H1 (cell line): ENCODE results near the gene MMP24. TPM values are rescaled to one million over a fixed set of nuclear protein-coding genes. Genes with fewer than 3 reads are reported as not detected.

ENCODE experiments used
- CTCF ChIA-PET: fragments of 300-600 bp; sonication (Branson Sonifier 250); formaldehyde crosslinking; loops from one replicate; lab custom pipeline; 2021; ENCODE audit not compliant: partially characterized antibody; lab: Charles Lee
- POLR2A ChIA-PET: fragments of 300-600 bp; sonication (Branson Sonifier 250); formaldehyde crosslinking; loops from one replicate; lab custom pipeline; 2021; ENCODE audit warnings: inconsistent platforms; ENCODE audit not compliant: partially characterized antibody; lab: Charles Lee
- DNase-seq, 2 experiments: peaks; one replicate each; pipeline versions ENCODE4 v3.0.0 to v3.0.0-alpha.2; 2010 to 2022; ENCODE audit warnings: low spot score in 2 of 2, low read depth in 1 of 2, mixed read lengths in 1 of 2
- FAIRE-seq: peaks from 2 replicates; lab custom pipeline; 2011; peaks lifted over from hg19 to GRCh38; lab: Jason Lieb, UNC
- H2AFZ ChIP-seq: 2 replicates; pipeline ENCODE4 v1.8.1; 2012; ENCODE audit warnings: low read length, inconsistent platforms
- H2AK5ac ChIP-seq: 2 replicates; pipeline ENCODE4 v1.6.1; 2013; ENCODE audit warnings: low read depth, low read length
- H2BK120ac ChIP-seq: replicated peaks from 2 replicates; pipeline ENCODE3; 2013; ENCODE audit warnings: low read depth, low read length, inconsistent platforms
- H2BK12ac ChIP-seq: 2 replicates; pipeline ENCODE4 v1.6.1; 2013; ENCODE audit warnings: low read depth, low read length
- H2BK15ac ChIP-seq: 2 replicates; pipeline ENCODE4 v1.6.1; 2013; ENCODE audit warnings: low read length
- H2BK20ac ChIP-seq: 2 replicates; pipeline ENCODE4 v1.6.1; 2013; ENCODE audit warnings: low read length
- H2BK5ac ChIP-seq: 2 replicates; pipeline ENCODE4 v1.6.1; 2013; ENCODE audit warnings: low read depth, low read length
- H3K14ac ChIP-seq: 2 replicates; pipeline ENCODE4 v1.6.1; 2013; ENCODE audit warnings: inconsistent platforms; ENCODE audit not compliant: insufficient read length
- H3K18ac ChIP-seq: 2 replicates; pipeline ENCODE4 v1.6.1; 2013; ENCODE audit warnings: low read length; ENCODE audit errors: extremely low read depth
- H3K23ac ChIP-seq: 2 replicates; pipeline ENCODE4 v1.6.1; 2013; ENCODE audit warnings: inconsistent platforms; ENCODE audit not compliant: insufficient read length
- H3K23me2 ChIP-seq: 2 replicates; pipeline ENCODE4 v1.6.1; 2013; ENCODE audit warnings: low read depth, low read length
- H3K27ac ChIP-seq: 2 replicates; pipeline ENCODE4 v1.6.1; 2011; ENCODE audit warnings: low read depth, low read length, inconsistent platforms
- H3K27me3 ChIP-seq, 4 experiments: replicated peaks in 1 of 4; 1 replicate in 1 of 4; 2 replicates in 3 of 4; pipeline versions ENCODE4 v1.6.1 to v1.8.1; 2011 to 2013; ENCODE audit warnings: low read length in 3 of 4, mild to moderate bottlenecking in 3 of 4, inconsistent platforms in 2 of 4, mixed read lengths in 2 of 4, moderate library complexity in 1 of 4; ENCODE audit not compliant: control insufficient read depth in 3 of 4, insufficient read depth in 3 of 4; ENCODE audit errors: extremely low read depth in 1 of 4
- H3K36me3 ChIP-seq, 4 experiments: 2 replicates each; pipeline versions ENCODE4 v1.6.1 to v1.8.1; 2011 to 2013; ENCODE audit warnings: mild to moderate bottlenecking in 4 of 4, low read length in 3 of 4, moderate library complexity in 2 of 4, control low read depth in 1 of 4, inconsistent platforms in 1 of 4; ENCODE audit not compliant: insufficient read depth in 4 of 4, control insufficient read depth in 2 of 4
- H3K4ac ChIP-seq: replicated peaks from 2 replicates; pipeline ENCODE3; 2013; ENCODE audit warnings: low read length, low read depth, mixed read lengths, inconsistent platforms; ENCODE audit not compliant: insufficient read length
- H3K4me1 ChIP-seq, 4 experiments: replicated peaks in 1 of 4; 1 replicate in 1 of 4; 2 replicates in 3 of 4; pipeline versions ENCODE4 v1.6.1 to v1.8.1; 2011 to 2013; ENCODE audit warnings: low read length in 3 of 4, inconsistent platforms in 2 of 4, mixed read lengths in 1 of 4; ENCODE audit not compliant: insufficient read depth in 4 of 4, control insufficient read depth in 3 of 4
- H3K4me2 ChIP-seq, 2 experiments: 2 replicates each; pipeline versions ENCODE4 v1.6.1 to v1.8.1; 2011 to 2013; ENCODE audit warnings: low read depth in 2 of 2, low read length in 2 of 2, control low read depth in 1 of 2, inconsistent platforms in 1 of 2, mild to moderate bottlenecking in 1 of 2; ENCODE audit not compliant: insufficient read depth in 1 of 2
- H3K4me3 ChIP-seq, 4 experiments: fragments of 200-600, 300-600 bp in 1 of 4; sonication (generic), shearing (Covaris generic), sonication (Bioruptor Twin) in 1 of 4; 2 replicates each; pipeline versions ENCODE4 v1.5.1 to v1.8.1; 2011 to 2016; ENCODE audit warnings: low read length in 4 of 4, low read depth in 3 of 4, control low read depth in 2 of 4, inconsistent platforms in 2 of 4, mild to moderate bottlenecking in 2 of 4, mixed read lengths in 1 of 4, moderate library complexity in 1 of 4; ENCODE audit not compliant: insufficient read depth in 2 of 4; ENCODE audit errors: extremely low read depth in 1 of 4
- H3K56ac ChIP-seq: replicated peaks from 2 replicates; pipeline ENCODE3; 2013; ENCODE audit warnings: low read depth, mild to moderate bottlenecking, mixed read lengths, low read length, inconsistent platforms; ENCODE audit not compliant: insufficient read length
- H3K79me1 ChIP-seq: 2 replicates; pipeline ENCODE4 v1.6.1; 2013; ENCODE audit warnings: low read depth, low read length, control low read depth
- H3K79me2 ChIP-seq, 2 experiments: 2 replicates each; pipeline versions ENCODE4 v1.6.1 to v1.8.1; 2012 to 2013; ENCODE audit warnings: low read length in 2 of 2, mild to moderate bottlenecking in 2 of 2, inconsistent platforms in 1 of 2; ENCODE audit not compliant: insufficient read depth in 2 of 2, control insufficient read depth in 1 of 2
- H3K9ac ChIP-seq, 4 experiments: replicated peaks in 1 of 4; 1 replicate in 1 of 4; 2 replicates in 3 of 4; pipeline versions ENCODE4 v1.6.1 to v1.8.1; 2011 to 2013; ENCODE audit warnings: low read depth in 3 of 4, low read length in 3 of 4, control low read depth in 2 of 4, mild to moderate bottlenecking in 2 of 4, moderate library complexity in 2 of 4, inconsistent platforms in 1 of 4; ENCODE audit errors: extremely low read depth in 1 of 4
- H3K9me3 ChIP-seq, 2 experiments: 2 replicates each; pipeline versions ENCODE4 v1.6.1 to v1.8.1; 2012 to 2013; ENCODE audit warnings: mild to moderate bottlenecking in 2 of 2, moderate library complexity in 2 of 2, control low read depth in 1 of 2, inconsistent platforms in 1 of 2, low read depth in 1 of 2, low read length in 1 of 2, mixed read lengths in 1 of 2; ENCODE audit not compliant: insufficient read depth in 2 of 2
- H4K20me1 ChIP-seq, 2 experiments: replicated peaks in 1 of 2; 2 replicates each; pipeline versions ENCODE3 to v1.8.1; 2011 to 2013; ENCODE audit warnings: inconsistent platforms in 2 of 2, low read length in 2 of 2, mild to moderate bottlenecking in 1 of 2; ENCODE audit not compliant: insufficient read depth in 2 of 2, control insufficient read depth in 1 of 2
- H4K5ac ChIP-seq: 2 replicates; pipeline ENCODE4 v1.6.1; 2013; ENCODE audit warnings: low read length, low read depth, mixed read lengths, inconsistent platforms; ENCODE audit not compliant: insufficient read length
- H4K8ac ChIP-seq: 2 replicates; pipeline ENCODE4 v1.8.0; 2013; ENCODE audit warnings: mild to moderate bottlenecking, moderate library complexity, low read length, inconsistent platforms; ENCODE audit not compliant: insufficient read depth; ENCODE audit errors: extremely low read depth
- H4K91ac ChIP-seq: replicated peaks from 2 replicates; pipeline ENCODE3; 2013; ENCODE audit warnings: low read length, mixed read lengths, inconsistent platforms; ENCODE audit not compliant: insufficient read length
- ATF3 ChIP-seq: IDR thresholded peaks from 2 replicates; pipeline ENCODE4 v1.6.1; 2011; ENCODE audit warnings: low read depth, mild to moderate bottlenecking, low read length; ENCODE audit not compliant: insufficient read depth
- CBX8 ChIP-seq: fragments of 300-800, 300-1000 bp; sonication (generic); IDR thresholded peaks from 2 replicates; pipeline ENCODE4 v1.7.1; 2016; ENCODE audit warnings: low read depth, low read length, borderline replicate concordance
- CHD2 ChIP-seq: IDR thresholded peaks from 2 replicates; pipeline ENCODE4 v1.6.1; 2012; ENCODE audit warnings: low read length, improper control_type of control experiment
- CREB1 ChIP-seq: IDR thresholded peaks from 2 replicates; pipeline ENCODE4 v1.6.1; 2012; ENCODE audit warnings: inconsistent platforms
- CTBP2 ChIP-seq: IDR thresholded peaks from 2 replicates; pipeline ENCODE4 v1.7.0; 2011; ENCODE audit warnings: borderline replicate concordance, mild to moderate bottlenecking, moderate library complexity, mixed read lengths, low read length; ENCODE audit not compliant: insufficient read depth, insufficient read length
- CTCF ChIP-seq, 3 experiments: IDR thresholded peaks; 1 replicate in 2 of 3; 2 replicates in 1 of 3; pipeline versions ENCODE4 v1.5.1 to v1.6.1; 2011; ENCODE audit warnings: low read length in 3 of 3, mild to moderate bottlenecking in 3 of 3, inconsistent platforms in 2 of 3, low read depth in 1 of 3, moderate library complexity in 1 of 3; ENCODE audit not compliant: insufficient read depth in 1 of 3; ENCODE audit errors: control extremely low read depth in 1 of 3
- NANOG ChIP-seq: IDR thresholded peaks from 2 replicates; pipeline ENCODE4 v1.6.1; 2011; ENCODE audit warnings: low read length, low read depth, mild to moderate bottlenecking, inconsistent platforms; ENCODE audit not compliant: insufficient read depth, poor library complexity, severe bottlenecking
- POLR2A ChIP-seq, 2 experiments: IDR thresholded peaks; 1 replicate in 1 of 2; 2 replicates in 1 of 2; pipeline ENCODE4 v1.6.1; 2011; ENCODE audit warnings: low read depth in 2 of 2, low read length in 2 of 2, mild to moderate bottlenecking in 2 of 2; ENCODE audit errors: control extremely low read depth in 1 of 2
- POLR2AphosphoS5 ChIP-seq: IDR thresholded peaks from 2 replicates; pipeline ENCODE4 v1.6.1; 2011; ENCODE audit warnings: low read depth, low read length
- RBBP5 ChIP-seq: IDR thresholded peaks from 2 replicates; pipeline ENCODE4 v1.7.1; 2012; ENCODE audit warnings: low read depth, mild to moderate bottlenecking, inconsistent platforms, low read length, moderate library complexity, borderline replicate concordance
- SP1 ChIP-seq: IDR thresholded peaks from 2 replicates; pipeline ENCODE4 v1.6.1; 2011; ENCODE audit warnings: low read depth, low read length
- TAF7 ChIP-seq: optimal IDR thresholded peaks from 2 replicates; pipeline ENCODE3; 2011; ENCODE audit warnings: low read depth, mild to moderate bottlenecking, inconsistent platforms, low read length, moderate library complexity, borderline replicate concordance
- WGBS, 2 experiments: shearing (Covaris generic) in 1 of 2; methylation state at CpG; one replicate each; pipeline versions ENCODE4 v1.1.6 to v1.1.7; 2013 to 2015; ENCODE audit warnings: low lambda C conversion rate in 2 of 2, mixed read lengths in 2 of 2, inconsistent platforms in 1 of 2, low coverage in 1 of 2, missing lambda C conversion rate in 1 of 2; ENCODE audit not compliant: insufficient replicate concordance in 2 of 2, insufficient coverage in 1 of 2, insufficient read length in 1 of 2; ENCODE audit errors: extremely low coverage in 1 of 2, missing lambda C conversion rate in 1 of 2; 5-methylcytosine and 5-hydroxymethylcytosine counted together
- polyA plus RNA-seq, 7 experiments: library from polyadenylated mRNA; depleted of rRNA in 3 of 7; stranded (reverse) in 5 of 7; unstranded in 2 of 7; fragments of >200 nt in 5 of 7; fragments of 200-250 nt in 2 of 7; gene quantifications; 1 replicate in 5 of 7; 2 replicates in 1 of 7; 4 replicates in 1 of 7; pipeline versions ENCODE4 v1.2.1 to v1.2.3, GENCODE V29; 2011 to 2013; ENCODE audit warnings: missing spikeins in 2 of 7, mixed read lengths in 2 of 7
- total RNA-seq: library from RNA; stranded (reverse); fragmentation: NEBNext Ultra II Directional; extraction: Animal tissue kit (Norgen Biotek cat#: 25700); gene quantifications from 2 replicates; pipeline ENCODE4 v1.2.1, GENCODE V29; 2021

The MMP24 gene
- total and polyA plus RNA-seq, 2 of the 8 experiments (the other 6 are each of a cell fraction or from before 2014, with no cell fraction given): 18.8 to 21.4 TPM

GRCh38 chr20:35206802-35207201 lies 19.7 kb upstream of the MMP24 start:
- Histone ChIP-seq H2BK5ac (no peak overlapping the region), H3K23ac (no peak overlapping the region), H3K18ac (no peak overlapping the region), H4K8ac (no peak overlapping the region), H4K20me1 (no peaks in the 10 kb centered on the region), H3K9ac (no peak overlapping the region), H3K36me3 (no peaks in the 10 kb centered on the region), H2BK120ac (no peak overlapping the region), H4K5ac (no peak overlapping the region), H2BK12ac (no peak overlapping the region), H3K9me3 (no peaks in the 10 kb centered on the region), H3K4me3 (no peak overlapping the region), H2BK15ac (no peak overlapping the region), H4K91ac (no peak overlapping the region), H3K4me2 (no peak overlapping the region), H3K27ac (no peak overlapping the region), H3K56ac (no peak overlapping the region), H3K14ac (no peak overlapping the region), H2AFZ (no peak overlapping the region), H2BK20ac (no peak overlapping the region), H3K4ac (no peak overlapping the region), H3K79me2 (no peaks in the 10 kb centered on the region), H3K79me1 (no peaks in the 10 kb centered on the region), H3K27me3 (no peaks in the 10 kb centered on the region), H2AK5ac (no peak overlapping the region), H3K23me2 (no peaks in the 10 kb centered on the region), H3K4me1 (no peaks in the 10 kb centered on the region)
- CTCF ChIA-PET: interaction anchor here (1.0 to 5.5 kb wide), 6 partner anchors 31 to 65 kb away, joined by 3 to 64 read pairs (median 13); partner anchors contain the start of gene EDEM2
- POLR2A ChIA-PET: no interaction called here
- no peak for DNase-seq
- 90% methylated on average over 1 of the region's 1 CpG; no CpG with 5 or more reads in 1 of the 2 experiments for WGBS, 2 experiments
- FAIRE-seq: no peak
- no peak for TF ChIP-seq CTBP2
- no peak for TF ChIP-seq RBBP5
- TF ChIP-seq ATF3: no peak
- TF ChIP-seq SP1: no peak
- TF ChIP-seq CBX8: no peak
- TF ChIP-seq POLR2A (IDR thresholded peaks at IDR 0.05; ENCODE audit: control extremely low read depth in 1 of 2, low read depth in 2 of 2, low read length in 2 of 2): no peak
- no peak for TF ChIP-seq POLR2AphosphoS5
- no peak for TF ChIP-seq CTCF (IDR thresholded peaks at IDR 0.05; ENCODE audit: control extremely low read depth in 1 of 3, insufficient read depth in 1 of 3, low read depth in 1 of 3, low read length in 3 of 3)
- no peak for TF ChIP-seq NANOG
- no peak for TF ChIP-seq TAF7
- TF ChIP-seq CHD2: no peak
- no peak for TF ChIP-seq CREB1
